ENCODE results near the gene CSTF1.

- TF ChIP-seq CTCF (IDR thresholded peaks at IDR 0.05) (no peak), POLR2A (IDR thresholded peaks at IDR 0.05) (no peak)
Observed at GRCh38 chr20:56445540-56445939, 53.1 kb downstream of the CSTF1 start.

Measured in Peyer's patch (tissue), 4 donors.